Panc1 (cell line): ENCODE measurements around the gene ALKBH3.

Experiments
- CTCF ChIP-seq: fragments of 450-650 bp; IDR thresholded peaks from 2 replicates; pipeline ENCODE4 v1.5.1; 2017; ENCODE audit warnings: mild to moderate bottlenecking
- POLR2AphosphoS5 ChIP-seq: IDR thresholded peaks from 2 replicates; pipeline ENCODE4 v1.6.1; 2012; ENCODE audit warnings: mild to moderate bottlenecking, low read depth, low read length, moderate library complexity

- TF ChIP-seq CTCF (no peak), POLR2AphosphoS5 (no peak)
Measured at GRCh38 chr11:43830928-43831440, 49.6 kb upstream of the ALKBH3 start.
